Immature natural killer cell (primary cell): Measurements from ENCODE around the gene ANKS1B. TPM values are rescaled to one million over a fixed set of nuclear protein-coding genes. Genes with fewer than 3 reads are reported as not detected.

Experiments
- DNase-seq, 3 donors: peaks; one replicate each; pipeline ENCODE4 v3.0.0; 2022; ENCODE audit warnings: mixed read lengths in 1 of 3
- H3K27ac Mint-ChIP-seq, 6 donors: one replicate each; pipeline ENCODE4 v1.8.0; 2020; ENCODE audit warnings: mixed read lengths in 6 of 6, mild to moderate bottlenecking in 5 of 6, inconsistent platforms in 4 of 6, moderate library complexity in 3 of 6
- H3K27me3 Mint-ChIP-seq, 3 donors: one replicate each; pipeline ENCODE4 v1.8.0; 2020 to 2021; ENCODE audit warnings: low read depth in 3 of 3, mild to moderate bottlenecking in 3 of 3, mixed read lengths in 3 of 3, moderate library complexity in 3 of 3, inconsistent platforms in 1 of 3
- H3K36me3 Mint-ChIP-seq, 3 donors: one replicate each; pipeline ENCODE4 v1.8.0; 2020; ENCODE audit warnings: mixed read lengths in 3 of 3, inconsistent platforms in 2 of 3, mild to moderate bottlenecking in 2 of 3
- H3K4me1 Mint-ChIP-seq, 2 donors: one replicate each; pipeline ENCODE4 v1.8.0; 2020; ENCODE audit warnings: inconsistent platforms in 2 of 2, mild to moderate bottlenecking in 2 of 2, mixed read lengths in 2 of 2, moderate library complexity in 1 of 2
- H3K4me3 Mint-ChIP-seq, 5 donors: one replicate each; pipeline ENCODE4 v1.8.0; 2020; ENCODE audit warnings: mild to moderate bottlenecking in 5 of 5, mixed read lengths in 5 of 5, inconsistent platforms in 3 of 5, moderate library complexity in 3 of 5
- H3K9me3 Mint-ChIP-seq, 6 donors: one replicate each; pipeline ENCODE4 v1.8.0; 2020; ENCODE audit warnings: mild to moderate bottlenecking in 6 of 6, mixed read lengths in 6 of 6, inconsistent platforms in 4 of 6, moderate library complexity in 3 of 6
- polyA plus RNA-seq, 3 donors: library from polyadenylated mRNA; unstranded; fragments of 300-500 nt; fragmentation: Illumina TruSeq; gene quantifications; one replicate each; pipeline ENCODE4 v1.2.3, GENCODE V29; 2021

ANKS1B gene
- polyA plus RNA-seq, 3 donors from 2014 or later: not detected

DNA sequence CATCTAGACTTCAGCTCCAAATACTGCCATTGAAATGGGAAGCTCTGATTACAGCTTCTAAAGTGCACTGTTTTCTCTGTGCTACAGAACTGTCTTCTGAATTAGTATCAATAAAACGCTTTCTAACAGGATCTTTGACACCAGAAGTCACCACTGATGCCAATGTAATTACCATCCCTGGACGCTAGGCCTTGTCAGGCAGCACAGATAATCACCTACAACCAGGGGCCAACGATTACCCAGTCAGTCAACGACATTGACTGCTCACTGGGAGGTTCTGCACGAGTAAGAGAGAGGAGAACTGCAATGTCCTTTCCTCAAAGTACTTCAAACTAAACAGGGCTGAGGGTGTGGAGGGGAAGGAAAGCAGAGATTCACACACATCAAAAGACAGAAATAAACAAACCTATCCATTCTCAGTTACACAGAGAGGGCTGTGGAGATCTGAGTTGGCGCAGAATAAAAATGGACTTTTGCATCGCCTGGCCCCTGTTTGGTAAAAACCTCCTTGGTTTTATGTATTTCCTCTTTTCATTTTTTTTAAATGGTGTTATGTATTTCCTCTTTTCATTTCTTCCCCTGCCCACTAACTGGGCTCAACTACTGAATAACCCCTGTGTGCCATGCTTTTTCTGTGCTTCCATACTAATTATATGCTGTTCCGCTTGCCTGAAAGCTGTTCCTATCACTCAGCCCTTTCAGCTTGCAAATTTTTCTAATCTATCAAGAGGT, 847.4 kb downstream of the ANKS1B start:
- no peak overlapping the region for H3K4me3 Mint-ChIP-seq
- no peak for DNase-seq
- no peak overlapping the region for H3K27ac Mint-ChIP-seq
- peaks cover 0 to 3% (median 2%) of the 10 kb centered on the region in 3 donors for H3K27me3 Mint-ChIP-seq
- no peaks in the 10 kb centered on the region for H3K36me3 Mint-ChIP-seq
- peaks cover 7 to 16% (median 8%) of the 10 kb centered on the region in 6 donors for H3K9me3 Mint-ChIP-seq
- H3K4me1 Mint-ChIP-seq: no peaks in the 10 kb centered on the region

- Mint-ChIP-seq H3K27me3 (peaks cover 0 to 1% (median 0%) of the 10 kb centered on the region in 3 donors), H3K27ac (no peak overlapping the region), H3K9me3 (peaks cover 5 to 16% (median 8%) of the 10 kb centered on the region in 6 donors), H3K36me3 (no peaks in the 10 kb centered on the region), H3K4me3 (no peak overlapping the region), H3K4me1 (no peaks in the 10 kb centered on the region)
- no peak for DNase-seq
These were observed 848.2 kb downstream of the ANKS1B start for GRCh38 chr12:99136516-99136915.

GRCh38 chr12:99135376-99135775, 849.4 kb downstream of the ANKS1B start:
- H3K4me3 Mint-ChIP-seq: no peak overlapping the region
- H3K36me3 Mint-ChIP-seq: no peaks in the 10 kb centered on the region
- no peak overlapping the region for H3K27ac Mint-ChIP-seq
- H3K4me1 Mint-ChIP-seq: no peaks in the 10 kb centered on the region
- DNase-seq: no peak
- peaks cover 0 to 1% (median 0%) of the 10 kb centered on the region in 3 donors for H3K27me3 Mint-ChIP-seq
- peaks cover 0 to 8% (median 4%) of the 10 kb centered on the region in 6 donors for H3K9me3 Mint-ChIP-seq

- DNase-seq: no peak
- peaks cover 0 to 8% (median 2%) of the 10 kb centered on the region in 6 donors for H3K9me3 Mint-ChIP-seq
- peaks cover 0 to 1% (median 0%) of the 10 kb centered on the region in 3 donors for H3K27me3 Mint-ChIP-seq
- no peaks in the 10 kb centered on the region for H3K4me1 Mint-ChIP-seq
- no peak overlapping the region for H3K27ac Mint-ChIP-seq
- no peaks in the 10 kb centered on the region for H3K36me3 Mint-ChIP-seq
- H3K4me3 Mint-ChIP-seq: no peak overlapping the region
These were observed 851.3 kb downstream of the ANKS1B start for GRCh38 chr12:99133401-99133800.

DNA sequence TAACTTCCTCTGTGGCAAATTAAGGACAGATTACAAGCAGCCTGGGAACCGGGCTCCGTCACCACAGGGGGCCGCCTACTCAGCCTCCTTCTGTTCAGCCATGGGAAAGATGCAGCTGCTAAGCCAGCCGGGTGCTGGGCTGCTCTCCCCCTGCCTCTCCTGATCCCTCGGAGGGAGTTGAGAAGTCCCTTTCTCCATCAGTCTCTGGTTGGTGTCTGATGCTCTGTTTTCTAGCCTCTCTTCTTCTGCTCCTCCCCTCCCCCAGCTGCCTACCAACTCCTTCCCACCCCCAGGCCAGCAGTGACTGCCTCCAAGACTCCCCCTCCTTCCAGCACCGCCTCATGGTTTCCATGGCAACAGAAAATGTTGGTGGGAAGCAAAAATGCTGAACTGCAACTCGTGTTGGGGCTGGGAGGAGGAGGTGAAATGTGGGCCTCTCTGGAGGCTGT, 853.0 kb downstream of the ANKS1B start:
- H3K27me3 Mint-ChIP-seq: peaks cover 0 to 1% (median 0%) of the 10 kb centered on the region in 3 donors
- H3K27ac Mint-ChIP-seq: no peak overlapping the region

DNA sequence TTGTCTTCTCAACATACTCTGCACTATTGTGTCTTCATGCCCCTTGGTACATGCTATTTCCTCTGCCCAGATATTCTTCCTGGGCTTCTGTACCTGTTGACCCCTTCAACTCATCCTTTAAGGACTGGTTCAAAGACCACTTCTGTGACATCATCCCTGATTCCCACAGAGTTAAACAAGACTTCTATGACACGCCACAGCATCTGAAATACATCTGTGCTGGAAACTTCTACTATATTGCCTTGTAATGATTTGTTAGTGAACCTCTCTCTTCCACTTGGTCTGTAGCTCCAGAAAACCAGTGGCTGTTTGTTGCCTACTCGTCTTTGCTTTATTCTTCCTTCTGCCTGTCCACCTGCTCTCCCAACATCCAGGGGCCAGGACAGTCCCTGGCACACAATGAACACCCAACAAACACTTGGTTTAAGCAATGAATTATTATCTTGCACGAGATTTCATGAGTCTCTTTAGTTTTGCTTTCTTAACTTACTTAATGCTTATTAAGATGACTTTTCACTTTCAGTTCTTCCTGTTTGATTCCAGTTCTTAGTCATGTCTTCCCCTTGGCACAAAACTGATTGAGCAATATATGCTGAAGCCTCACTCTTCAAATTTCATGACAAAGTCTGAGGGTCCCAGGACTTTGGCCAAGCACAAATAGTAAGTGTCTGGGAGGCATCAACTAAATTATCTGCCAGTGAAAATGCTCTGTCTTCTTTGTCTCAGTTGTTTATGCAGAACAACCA, 853.8 kb downstream of the ANKS1B start:
- Mint-ChIP-seq H3K9me3 (peaks cover 0 to 8% (median 2%) of the 10 kb centered on the region in 6 donors), H3K4me3 (no peak overlapping the region), H3K27ac (no peak overlapping the region), H3K36me3 (no peaks in the 10 kb centered on the region), H3K4me1 (no peaks in the 10 kb centered on the region), H3K27me3 (peaks cover 0 to 1% (median 0%) of the 10 kb centered on the region in 3 donors)
- no peak for DNase-seq

More for the DNA sequence above, 853.0 kb downstream of the ANKS1B start:
- peaks cover 0 to 8% (median 2%) of the 10 kb centered on the region in 6 donors for H3K9me3 Mint-ChIP-seq
- H3K4me3 Mint-ChIP-seq: no peak overlapping the region
- no peak for DNase-seq
- H3K36me3 Mint-ChIP-seq: no peaks in the 10 kb centered on the region
- H3K4me1 Mint-ChIP-seq: no peaks in the 10 kb centered on the region

DNA sequence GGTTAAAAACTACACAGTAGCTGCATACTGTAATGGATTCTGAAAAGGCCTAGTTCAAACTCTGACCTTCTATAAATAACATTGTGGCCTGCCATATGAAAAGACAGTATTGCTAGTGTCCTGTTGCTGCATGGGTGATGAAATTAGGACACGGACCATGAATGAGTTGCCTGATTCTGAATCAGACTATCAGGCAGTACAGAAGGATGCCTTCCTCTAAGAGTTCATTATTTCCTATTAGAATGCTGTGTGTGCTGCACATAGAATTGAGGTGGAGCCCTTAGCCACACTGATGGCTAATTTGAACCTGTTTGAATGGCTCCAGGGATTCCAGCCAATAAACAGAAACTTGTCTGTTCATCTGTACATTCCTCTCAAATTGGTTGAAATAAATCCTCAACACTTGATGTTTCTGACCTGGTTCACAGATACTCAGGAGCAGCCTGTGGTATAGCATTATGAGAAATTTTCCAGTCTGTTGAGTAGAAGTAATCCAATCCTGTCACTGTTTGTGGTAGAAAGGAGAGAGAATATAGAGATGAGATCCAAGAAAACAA, 856.4 kb downstream of the ANKS1B start:
- Mint-ChIP-seq H3K4me1 (no peaks in the 10 kb centered on the region), H3K27ac (no peak overlapping the region), H3K4me3 (no peak overlapping the region), H3K9me3 (peaks cover 0 to 2% (median 0%) of the 10 kb centered on the region in 6 donors), H3K36me3 (no peaks in the 10 kb centered on the region), H3K27me3 (no peaks in the 10 kb centered on the region)
- DNase-seq: no peak

DNA sequence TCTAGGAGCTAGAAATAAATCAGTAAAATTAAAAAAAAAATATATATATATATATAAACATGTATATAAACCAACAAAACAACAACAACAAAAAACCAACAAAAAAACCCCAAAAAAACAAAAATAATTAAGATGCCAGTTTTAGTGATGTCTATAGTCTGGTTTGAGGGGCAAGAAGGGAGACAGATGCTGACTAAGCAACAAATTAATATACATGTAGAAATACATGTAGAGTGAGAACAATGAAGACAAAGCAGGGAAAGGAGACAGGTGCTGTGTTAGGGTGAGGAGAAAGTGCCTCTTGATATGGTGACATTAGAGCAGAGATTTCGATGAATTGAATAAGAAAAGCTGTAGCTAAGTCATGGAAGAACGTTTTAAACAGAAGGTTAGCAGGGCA, 861.8 kb downstream of the ANKS1B start:
- Mint-ChIP-seq H3K4me3 (no peak overlapping the region), H3K27ac (no peak overlapping the region), H3K4me1 (no peaks in the 10 kb centered on the region), H3K9me3 (peaks cover 0 to 9% (median under 1%) of the 10 kb centered on the region in 6 donors), H3K36me3 (no peaks in the 10 kb centered on the region), H3K27me3 (peaks cover 0 to 2% (median 0%) of the 10 kb centered on the region in 3 donors)
- DNase-seq: no peak

- Mint-ChIP-seq H3K36me3 (no peaks in the 10 kb centered on the region), H3K4me1 (no peaks in the 10 kb centered on the region), H3K27ac (no peak overlapping the region), H3K4me3 (no peak overlapping the region), H3K9me3 (peaks cover 0 to 9% (median under 1%) of the 10 kb centered on the region in 6 donors), H3K27me3 (peaks cover 0 to 2% (median 0%) of the 10 kb centered on the region in 3 donors)
- no peak for DNase-seq
These were observed 862.2 kb downstream of the ANKS1B start for GRCh38 chr12:99122496-99122895.

GRCh38 chr12:99121546-99121945, 863.2 kb downstream of the ANKS1B start:
- H3K9me3 Mint-ChIP-seq: peaks cover 0 to 9% (median 2%) of the 10 kb centered on the region in 6 donors
- DNase-seq: no peak
- no peak overlapping the region for H3K4me3 Mint-ChIP-seq
- no peak overlapping the region for H3K27ac Mint-ChIP-seq
- H3K4me1 Mint-ChIP-seq: no peaks in the 10 kb centered on the region
- H3K36me3 Mint-ChIP-seq: no peaks in the 10 kb centered on the region
- peaks cover 0 to 2% (median 0%) of the 10 kb centered on the region in 3 donors for H3K27me3 Mint-ChIP-seq

DNA sequence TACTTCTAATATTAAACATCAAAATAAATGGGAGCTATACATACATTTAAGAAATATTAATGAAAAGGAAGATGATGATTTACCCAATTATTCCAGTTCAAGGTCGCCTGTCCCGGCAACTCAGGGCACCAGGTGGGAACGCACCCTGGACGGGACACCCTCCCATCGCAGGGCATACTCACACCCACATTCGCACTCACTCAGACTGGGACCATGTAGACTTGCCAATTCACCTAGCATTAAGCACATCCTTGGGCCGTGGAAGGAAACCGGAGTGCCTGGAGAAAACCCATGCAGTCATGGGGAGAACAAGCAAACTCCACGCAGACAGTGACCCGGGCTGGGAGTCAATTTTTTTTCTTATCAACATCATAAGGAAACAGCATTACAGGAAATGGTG, 864.8 kb downstream of the ANKS1B start:
- H3K27ac Mint-ChIP-seq: no peak overlapping the region
- no peak for DNase-seq
- H3K4me3 Mint-ChIP-seq: no peak overlapping the region
- no peaks in the 10 kb centered on the region for H3K4me1 Mint-ChIP-seq
- no peaks in the 10 kb centered on the region for H3K36me3 Mint-ChIP-seq
- peaks cover 0 to 9% (median 5%) of the 10 kb centered on the region in 6 donors for H3K9me3 Mint-ChIP-seq
- peaks cover 0 to 2% (median 0%) of the 10 kb centered on the region in 3 donors for H3K27me3 Mint-ChIP-seq

GRCh38 chr12:99119449-99119848, 865.3 kb downstream of the ANKS1B start:
- no peak for DNase-seq
- H3K9me3 Mint-ChIP-seq: peaks cover 0 to 9% (median 5%) of the 10 kb centered on the region in 6 donors
- peaks cover 0 to 2% (median 0%) of the 10 kb centered on the region in 3 donors for H3K27me3 Mint-ChIP-seq
- H3K4me1 Mint-ChIP-seq: no peaks in the 10 kb centered on the region
- H3K27ac Mint-ChIP-seq: no peak overlapping the region
- no peak overlapping the region for H3K4me3 Mint-ChIP-seq
- no peaks in the 10 kb centered on the region for H3K36me3 Mint-ChIP-seq

GRCh38 chr12:99111600-99111999, 873.1 kb downstream of the ANKS1B start:
- no peak overlapping the region for H3K4me3 Mint-ChIP-seq
- no peak for DNase-seq
- no peaks in the 10 kb centered on the region for H3K36me3 Mint-ChIP-seq
- no peaks in the 10 kb centered on the region for H3K4me1 Mint-ChIP-seq
- peaks cover 0 to 7% (median 1%) of the 10 kb centered on the region in 6 donors for H3K9me3 Mint-ChIP-seq
- no peak overlapping the region for H3K27ac Mint-ChIP-seq
- peaks cover 0 to 2% (median 2%) of the 10 kb centered on the region in 3 donors for H3K27me3 Mint-ChIP-seq

DNA sequence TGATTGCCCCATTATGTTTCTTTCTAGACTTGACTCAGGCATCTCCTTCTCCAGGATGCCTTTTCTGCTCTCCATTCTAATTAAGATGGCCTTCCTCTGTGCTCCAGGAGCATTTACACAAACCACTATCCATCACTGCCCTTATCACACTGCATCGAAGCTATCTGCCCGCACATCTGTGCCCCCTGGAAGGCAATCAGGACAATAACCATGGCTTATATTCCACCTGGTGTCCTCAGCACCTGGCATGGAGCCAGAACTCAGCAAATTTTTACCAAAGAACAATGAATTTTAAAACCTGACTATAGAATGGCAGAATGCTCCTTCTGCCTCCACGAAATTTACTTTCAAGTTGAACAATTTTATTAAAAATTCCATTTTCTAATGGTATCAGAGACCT, 873.9 kb downstream of the ANKS1B start:
- H3K4me3 Mint-ChIP-seq: no peak overlapping the region
- H3K36me3 Mint-ChIP-seq: no peaks in the 10 kb centered on the region
- H3K9me3 Mint-ChIP-seq: peaks cover 0 to 2% (median under 1%) of the 10 kb centered on the region in 6 donors
- no peaks in the 10 kb centered on the region for H3K4me1 Mint-ChIP-seq
- DNase-seq: no peak
- H3K27ac Mint-ChIP-seq: no peak overlapping the region
- peaks cover 0 to 2% (median 2%) of the 10 kb centered on the region in 3 donors for H3K27me3 Mint-ChIP-seq
